ENCODE measurements around the gene SPAG9. TPM values are rescaled to one million over a fixed set of nuclear protein-coding genes. Genes with fewer than 3 reads are reported as not detected.

SPAG9 gene
- total RNA-seq, 1 donor from 2014 or later, result 72.9 TPM

DNA sequence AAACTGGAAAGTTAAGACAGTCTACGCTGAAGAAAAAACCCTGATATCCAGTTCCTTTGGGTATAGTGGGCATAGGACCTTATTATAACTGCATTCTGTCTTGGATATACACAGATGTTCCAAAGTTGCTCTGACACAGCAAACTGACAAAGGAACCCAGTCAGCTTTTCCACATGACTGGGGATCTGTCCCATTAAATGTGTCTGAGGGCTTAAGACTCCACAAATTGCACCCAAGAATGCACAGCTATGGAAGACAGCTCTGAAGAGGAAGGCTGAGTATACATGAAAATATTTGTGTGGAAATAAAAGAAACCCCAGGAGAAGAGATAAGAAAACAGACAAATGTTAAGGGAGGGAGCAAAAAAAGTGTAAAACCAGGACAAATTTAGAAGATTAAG lies 114.1 kb downstream of the SPAG9 start:
- no peak for DNase-seq (ENCODE audit: low spot score in 2 of 2, unreplicated experiment in 2 of 2)

DNA sequence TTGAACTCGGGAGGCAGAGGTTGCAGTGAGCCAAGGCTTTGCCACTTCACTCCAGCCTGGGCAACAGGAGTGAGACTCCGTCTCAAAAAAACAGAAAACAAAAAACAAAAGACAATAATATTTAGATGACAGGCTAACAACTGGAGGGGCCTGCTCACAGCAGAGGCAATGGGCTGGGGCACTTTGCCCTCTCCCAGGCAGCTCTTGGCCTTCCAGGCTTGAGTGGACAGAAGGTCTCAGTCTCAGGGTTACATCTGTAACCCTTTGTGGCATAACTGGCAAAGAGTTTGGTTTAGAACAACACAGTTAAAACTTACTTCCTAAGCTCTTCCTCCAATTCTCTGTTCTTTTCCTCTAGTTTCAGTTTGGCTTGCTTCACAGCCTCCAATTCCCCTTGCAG lies 114.9 kb downstream of the SPAG9 start:
- H3K36me3 Mint-ChIP-seq, result peaks cover 17% of the 10 kb centered on the region
- H3K27ac Mint-ChIP-seq, result no peak overlapping the region
- DNase-seq (ENCODE audit: low spot score in 2 of 2, unreplicated experiment in 2 of 2), result no peak
- H3K4me3 Mint-ChIP-seq, result no peak overlapping the region
- no peaks in the 10 kb centered on the region for H3K27me3 Mint-ChIP-seq (ENCODE audit: low read depth)
- no peaks in the 10 kb centered on the region for H3K9me3 Mint-ChIP-seq
- H3K4me1 Mint-ChIP-seq, result peaks cover 3% of the 10 kb centered on the region
- TF ChIP-seq, protein P1, sequence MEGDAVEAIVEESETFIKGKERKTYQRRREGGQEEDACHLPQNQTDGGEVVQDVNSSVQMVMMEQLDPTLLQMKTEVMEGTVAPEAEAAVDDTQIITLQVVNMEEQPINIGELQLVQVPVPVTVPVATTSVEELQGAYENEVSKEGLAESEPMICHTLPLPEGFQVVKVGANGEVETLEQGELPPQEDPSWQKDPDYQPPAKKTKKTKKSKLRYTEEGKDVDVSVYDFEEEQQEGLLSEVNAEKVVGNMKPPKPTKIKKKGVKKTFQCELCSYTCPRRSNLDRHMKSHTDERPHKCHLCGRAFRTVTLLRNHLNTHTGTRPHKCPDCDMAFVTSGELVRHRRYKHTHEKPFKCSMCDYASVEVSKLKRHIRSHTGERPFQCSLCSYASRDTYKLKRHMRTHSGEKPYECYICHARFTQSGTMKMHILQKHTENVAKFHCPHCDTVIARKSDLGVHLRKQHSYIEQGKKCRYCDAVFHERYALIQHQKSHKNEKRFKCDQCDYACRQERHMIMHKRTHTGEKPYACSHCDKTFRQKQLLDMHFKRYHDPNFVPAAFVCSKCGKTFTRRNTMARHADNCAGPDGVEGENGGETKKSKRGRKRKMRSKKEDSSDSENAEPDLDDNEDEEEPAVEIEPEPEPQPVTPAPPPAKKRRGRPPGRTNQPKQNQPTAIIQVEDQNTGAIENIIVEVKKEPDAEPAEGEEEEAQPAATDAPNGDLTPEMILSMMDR (IDR thresholded peaks at IDR 0.05; ENCODE audit: unreplicated experiment), result no peak

More for the DNA sequence above, 114.1 kb downstream of the SPAG9 start:
- peaks cover 4% of the 10 kb centered on the region for H3K4me1 Mint-ChIP-seq
- no peak overlapping the region for H3K4me3 Mint-ChIP-seq
- peaks cover 14% of the 10 kb centered on the region for H3K36me3 Mint-ChIP-seq
- no peak overlapping the region for H3K27ac Mint-ChIP-seq
- no peaks in the 10 kb centered on the region for H3K9me3 Mint-ChIP-seq
- TF ChIP-seq, protein P1 (IDR thresholded peaks at IDR 0.05; ENCODE audit: unreplicated experiment), result no peak
- no peaks in the 10 kb centered on the region for H3K27me3 Mint-ChIP-seq (ENCODE audit: low read depth)

DNA sequence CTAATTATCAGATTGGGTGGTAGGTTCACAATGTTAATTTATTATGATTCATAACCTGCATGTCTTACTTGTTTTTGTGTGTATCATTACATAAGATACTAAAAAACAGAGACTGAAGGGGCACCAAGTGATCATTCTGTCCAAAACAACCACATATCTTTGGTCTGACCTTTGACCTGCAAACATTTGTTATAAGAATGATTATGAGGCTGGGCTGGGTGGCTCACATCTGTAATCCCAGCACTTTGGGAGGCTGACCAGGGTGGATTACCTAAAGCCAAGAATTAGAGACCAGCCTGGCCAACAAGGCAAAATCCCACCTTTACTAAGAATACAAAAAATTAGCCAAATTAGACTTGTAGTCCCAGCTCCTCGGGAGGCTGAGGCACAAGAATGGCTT lies 116.4 kb downstream of the SPAG9 start:
- H3K27me3 Mint-ChIP-seq (ENCODE audit: low read depth), result no peaks in the 10 kb centered on the region
- no peaks in the 10 kb centered on the region for H3K4me1 Mint-ChIP-seq
- no peak overlapping the region for H3K4me3 Mint-ChIP-seq
- no peak overlapping the region for H3K27ac Mint-ChIP-seq
- DNase-seq (ENCODE audit: low spot score in 2 of 2, unreplicated experiment in 2 of 2), result no peak
- TF ChIP-seq, protein P1 (IDR thresholded peaks at IDR 0.05; ENCODE audit: unreplicated experiment), result no peak
- peaks cover 14% of the 10 kb centered on the region for H3K36me3 Mint-ChIP-seq
- no peaks in the 10 kb centered on the region for H3K9me3 Mint-ChIP-seq

DNA sequence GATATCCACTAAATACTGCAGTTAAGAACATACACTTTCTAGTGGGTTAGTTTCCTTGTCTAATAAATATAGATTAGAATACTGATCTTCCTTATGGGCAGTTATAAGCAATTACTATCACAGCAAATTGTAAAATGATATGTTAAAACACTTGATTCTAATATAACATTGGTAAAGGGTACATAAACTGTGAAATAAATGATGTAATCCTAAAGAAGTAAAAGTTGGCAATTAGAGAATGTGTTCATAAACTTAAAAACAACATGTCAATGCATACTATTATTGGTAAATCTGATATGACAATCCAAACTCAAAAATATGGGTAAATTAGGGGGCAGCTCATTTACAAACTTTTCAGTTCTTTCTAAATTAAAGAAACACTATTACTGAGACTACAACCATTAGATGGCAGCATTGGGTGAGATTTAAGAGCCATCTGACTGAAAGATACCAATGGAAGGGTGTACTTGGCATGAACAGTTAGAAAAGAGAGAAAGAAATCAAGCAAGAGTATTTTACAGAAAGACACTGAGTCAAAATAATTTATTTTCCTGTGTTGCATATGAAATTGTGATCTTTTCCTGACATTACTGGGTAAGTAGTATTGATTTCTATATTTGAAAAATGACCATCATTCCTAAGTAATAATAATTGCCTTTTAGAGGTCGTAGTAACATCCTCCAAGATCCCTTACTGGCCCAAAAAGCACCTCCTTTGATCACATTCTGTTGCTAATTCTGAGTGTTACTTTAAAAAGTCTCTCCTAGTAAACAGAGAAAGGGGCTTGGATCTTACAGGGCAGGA lies 119.6 kb downstream of the SPAG9 start:
- Mint-ChIP-seq H3K4me3 (no peak overlapping the region), H3K9me3 (no peaks in the 10 kb centered on the region), H3K4me1 (no peaks in the 10 kb centered on the region), H3K36me3 (peaks cover 19% of the 10 kb centered on the region), H3K27ac (no peak overlapping the region), H3K27me3 (ENCODE audit: low read depth) (no peaks in the 10 kb centered on the region)
- no peak for DNase-seq (ENCODE audit: low spot score in 2 of 2, unreplicated experiment in 2 of 2)
- TF ChIP-seq, protein P1 (IDR thresholded peaks at IDR 0.05; ENCODE audit: unreplicated experiment), result no peak

DNA sequence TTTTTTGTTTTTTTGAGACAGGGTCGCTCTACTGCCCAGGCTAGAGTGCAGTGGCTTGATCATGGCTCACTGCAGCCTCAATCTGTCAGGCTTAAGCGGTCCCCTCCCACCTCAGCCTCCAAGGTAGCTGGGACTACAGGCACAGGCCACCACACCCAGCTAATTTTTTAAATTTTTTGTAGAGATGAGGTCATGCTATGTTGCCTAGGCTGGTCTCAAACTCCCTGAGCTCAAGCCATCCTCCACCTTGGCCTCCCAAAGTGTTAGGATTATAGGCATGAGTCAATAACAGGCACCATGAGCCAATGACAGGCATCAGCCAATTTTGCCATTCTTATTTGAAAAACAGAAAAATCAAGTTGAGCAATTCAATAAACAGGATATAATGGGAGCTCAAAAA lies 125.0 kb downstream of the SPAG9 start:
- no peak overlapping the region for H3K27ac Mint-ChIP-seq

More for the DNA sequence above, 125.0 kb downstream of the SPAG9 start:
- H3K9me3 Mint-ChIP-seq, result no peaks in the 10 kb centered on the region
- no peak overlapping the region for H3K4me3 Mint-ChIP-seq
- no peak for DNase-seq (ENCODE audit: low spot score in 2 of 2, unreplicated experiment in 2 of 2)
- peaks cover 31% of the 10 kb centered on the region for H3K36me3 Mint-ChIP-seq
- H3K4me1 Mint-ChIP-seq, result no peaks in the 10 kb centered on the region
- TF ChIP-seq, protein P1 (IDR thresholded peaks at IDR 0.05; ENCODE audit: unreplicated experiment), result no peak
- H3K27me3 Mint-ChIP-seq (ENCODE audit: low read depth), result no peaks in the 10 kb centered on the region

Data from mesothelial cell of epicardium (in vitro differentiated cells).